SK-N-MC (cell line): ENCODE measurements around the gene DZIP1L.

ENCODE experiments used
- DNase-seq: peaks from one replicate; pipeline ENCODE4 v3.0.0-alpha.2; 2011; ENCODE audit warnings: low read depth, low spot score
- H3K27ac ChIP-seq: fragments of 200-600 bp; sonication (generic); 2 replicates; pipeline ENCODE4 v1.5.1; 2016; ENCODE audit warnings: mixed run types
- H3K36me3 ChIP-seq: fragments of 200-600 bp; sonication (generic); 2 replicates; pipeline ENCODE4 v1.6.1; 2017; ENCODE audit warnings: antibody characterized with exemption, low read length, mixed read lengths; ENCODE audit not compliant: insufficient read depth
- H3K4me3 ChIP-seq: fragments of 200-600 bp; sonication (generic); 2 replicates; pipeline ENCODE4 v1.5.1; 2016
- H3K9ac ChIP-seq: fragments of 200-600 bp; sonication (generic); 2 replicates; pipeline ENCODE4 v1.8.0; 2017; ENCODE audit warnings: mixed run types, mixed read lengths; ENCODE audit not compliant: insufficient read length
- H3K9me3 ChIP-seq: fragments of 200-600 bp; sonication (generic); 2 replicates; pipeline ENCODE4 v1.6.1; 2017; ENCODE audit warnings: low read depth, mild to moderate bottlenecking, antibody characterized with exemption, low read length, moderate library complexity, mixed read lengths
- EZH2 ChIP-seq: fragments of 200-600 bp; sonication (generic); IDR thresholded peaks from one replicate; pipeline ENCODE4 v1.6.1; 2017; ENCODE audit warnings: antibody characterized with exemption
- FOXP2 ChIP-seq: optimal IDR thresholded peaks from 2 replicates; pipeline ENCODE3; 2011; ENCODE audit warnings: mild to moderate bottlenecking, moderate library complexity; ENCODE audit not compliant: insufficient read depth; ENCODE audit errors: extremely low read length, control extremely low read depth
- POLR2AphosphoS5 ChIP-seq: IDR thresholded peaks from 2 replicates; pipeline ENCODE4 v1.6.1; 2012; ENCODE audit warnings: mild to moderate bottlenecking, low read depth, low read length, borderline replicate concordance

Gene DZIP1L

GRCh38 chr3:138054057-138054456 lies 61.4 kb downstream of the DZIP1L start:
- H3K27ac ChIP-seq: no peak overlapping the region
- H3K4me3 ChIP-seq: no peak overlapping the region
- no peaks in the 10 kb centered on the region for H3K9me3 ChIP-seq
- TF ChIP-seq POLR2AphosphoS5: no peak
- no peak for TF ChIP-seq FOXP2
- no peak for DNase-seq
- H3K9ac ChIP-seq: no peak overlapping the region
- H3K36me3 ChIP-seq: no peaks in the 10 kb centered on the region

DNA sequence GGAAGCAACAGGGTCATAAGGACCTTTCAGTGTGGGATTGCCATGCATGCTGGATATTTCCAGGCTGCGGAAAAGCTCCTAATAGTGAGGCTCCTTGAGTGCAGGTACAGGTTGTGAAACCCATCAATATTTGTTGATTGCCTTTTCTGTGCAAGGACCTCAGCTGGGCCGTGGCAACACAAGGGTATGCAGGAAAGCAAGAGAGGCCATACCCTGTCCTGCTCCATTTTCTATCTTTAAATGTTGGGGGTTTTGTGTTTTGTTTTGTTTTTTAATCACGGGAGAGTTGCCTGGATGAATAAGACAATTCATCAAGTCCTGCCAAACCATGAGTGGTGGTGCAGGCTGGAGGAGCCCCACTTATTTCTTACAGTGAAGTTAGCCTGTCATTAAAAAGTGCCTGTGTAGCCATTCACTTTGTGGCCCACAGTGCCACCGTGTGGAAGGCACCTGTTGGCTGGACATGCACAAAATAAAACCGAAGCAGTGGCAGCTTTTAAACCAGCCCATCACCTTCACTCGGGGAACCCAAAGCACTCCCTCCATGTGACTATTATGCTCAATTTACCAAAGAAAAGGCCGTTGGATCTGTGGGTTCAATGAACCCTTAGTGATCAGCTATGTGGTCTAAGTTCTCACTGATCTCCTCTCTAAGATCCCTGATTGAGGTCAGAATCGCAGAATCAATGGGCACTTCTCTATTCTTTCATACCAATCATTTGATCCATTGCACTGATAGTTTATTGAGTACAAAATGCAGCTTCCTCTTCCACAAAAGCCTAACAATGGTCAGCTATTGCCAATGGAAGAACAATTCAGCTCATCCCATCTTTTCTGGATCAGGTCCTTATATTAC lies 63.2 kb downstream of the DZIP1L start:
- no peak overlapping the region for H3K4me3 ChIP-seq
- DNase-seq: no peak
- H3K9me3 ChIP-seq: no peaks in the 10 kb centered on the region
- H3K9ac ChIP-seq: no peak overlapping the region
- H3K36me3 ChIP-seq: no peaks in the 10 kb centered on the region
- TF ChIP-seq POLR2AphosphoS5 (no peak), EZH2 (no peak), FOXP2 (no peak)
- H3K27ac ChIP-seq: no peak overlapping the region

DNA sequence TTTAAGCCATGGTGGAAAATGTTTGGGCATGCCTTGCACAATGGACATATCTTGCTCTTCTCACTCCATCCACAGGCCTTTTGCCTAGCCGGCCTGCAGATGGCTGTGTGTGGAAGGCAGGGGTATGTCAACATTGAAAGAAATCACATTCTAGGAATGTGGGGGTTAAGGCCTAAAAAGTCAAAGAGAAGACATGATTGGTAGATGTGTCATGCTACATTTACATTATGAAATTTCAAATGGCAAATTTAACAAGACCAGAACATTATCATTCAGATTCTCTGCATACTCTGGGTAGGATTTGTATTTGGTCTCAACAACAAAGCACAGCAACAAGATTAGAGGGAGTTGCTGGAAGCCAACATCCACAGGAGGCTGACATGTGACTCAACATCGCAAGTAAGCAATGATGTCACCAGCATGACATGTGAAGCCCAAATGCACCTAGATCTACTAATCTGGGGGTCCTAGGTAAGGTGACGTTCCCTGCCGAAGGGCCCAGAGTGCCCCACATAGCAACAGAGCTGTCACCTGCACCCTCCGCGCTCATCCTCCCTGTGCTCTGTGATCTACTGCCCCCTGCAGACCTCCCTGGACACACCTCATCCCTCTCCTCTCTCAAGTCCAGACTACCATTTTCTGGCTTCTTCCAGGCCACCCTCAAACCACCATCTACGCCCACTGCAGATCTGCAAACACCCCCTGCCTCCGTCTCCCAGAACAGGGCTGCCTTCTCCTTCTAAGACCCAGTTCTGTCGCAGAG lies 66.1 kb downstream of the DZIP1L start:
- Histone ChIP-seq H3K27ac (no peak overlapping the region), H3K36me3 (no peaks in the 10 kb centered on the region), H3K9me3 (no peaks in the 10 kb centered on the region), H3K9ac (no peak overlapping the region), H3K4me3 (no peak overlapping the region)
- TF ChIP-seq POLR2AphosphoS5: no peak
- no peak for TF ChIP-seq EZH2
- TF ChIP-seq FOXP2: no peak
- DNase-seq: no peak

GRCh38 chr3:138047596-138048158 lies 67.7 kb downstream of the DZIP1L start:
- TF ChIP-seq EZH2 (no peak), FOXP2 (no peak), POLR2AphosphoS5 (no peak)
- Histone ChIP-seq H3K9ac (no peak overlapping the region), H3K36me3 (no peaks in the 10 kb centered on the region), H3K27ac (no peak overlapping the region), H3K9me3 (no peaks in the 10 kb centered on the region), H3K4me3 (no peak overlapping the region)
- no peak for DNase-seq

GRCh38 chr3:138046955-138047354 lies 68.5 kb downstream of the DZIP1L start:
- H3K4me3 ChIP-seq: no peak overlapping the region
- no peak overlapping the region for H3K27ac ChIP-seq
- no peak for DNase-seq

DNA sequence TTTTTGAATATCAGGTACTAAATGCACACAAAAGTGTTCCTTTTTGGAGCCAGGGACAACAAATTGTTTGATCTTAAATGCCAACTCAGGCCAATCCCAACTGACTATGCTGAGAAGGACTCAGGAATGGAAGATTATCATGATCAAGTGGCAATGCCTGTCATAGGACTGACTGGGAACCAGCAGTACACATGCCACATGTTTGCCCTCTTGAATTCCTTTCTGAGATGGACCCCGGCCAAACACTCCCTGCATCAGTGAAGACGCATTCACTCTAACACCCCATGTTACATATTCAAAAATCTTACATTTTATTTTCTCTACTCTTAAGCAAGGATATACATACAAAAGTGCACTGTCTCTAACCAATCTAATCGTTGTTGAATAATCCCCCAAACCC lies 69.3 kb downstream of the DZIP1L start:
- no peak overlapping the region for H3K27ac ChIP-seq
- DNase-seq: no peak
- no peak for TF ChIP-seq POLR2AphosphoS5
- TF ChIP-seq FOXP2: no peak
- TF ChIP-seq EZH2: no peak
- H3K9ac ChIP-seq: no peak overlapping the region
- H3K9me3 ChIP-seq: no peaks in the 10 kb centered on the region
- no peaks in the 10 kb centered on the region for H3K36me3 ChIP-seq
- no peak overlapping the region for H3K4me3 ChIP-seq

More at GRCh38 chr3:138046955-138047354, 68.5 kb downstream of the DZIP1L start:
- Histone ChIP-seq H3K9me3 (no peaks in the 10 kb centered on the region), H3K36me3 (no peaks in the 10 kb centered on the region), H3K9ac (no peak overlapping the region)
- TF ChIP-seq POLR2AphosphoS5 (no peak), FOXP2 (no peak), EZH2 (no peak)

DNA sequence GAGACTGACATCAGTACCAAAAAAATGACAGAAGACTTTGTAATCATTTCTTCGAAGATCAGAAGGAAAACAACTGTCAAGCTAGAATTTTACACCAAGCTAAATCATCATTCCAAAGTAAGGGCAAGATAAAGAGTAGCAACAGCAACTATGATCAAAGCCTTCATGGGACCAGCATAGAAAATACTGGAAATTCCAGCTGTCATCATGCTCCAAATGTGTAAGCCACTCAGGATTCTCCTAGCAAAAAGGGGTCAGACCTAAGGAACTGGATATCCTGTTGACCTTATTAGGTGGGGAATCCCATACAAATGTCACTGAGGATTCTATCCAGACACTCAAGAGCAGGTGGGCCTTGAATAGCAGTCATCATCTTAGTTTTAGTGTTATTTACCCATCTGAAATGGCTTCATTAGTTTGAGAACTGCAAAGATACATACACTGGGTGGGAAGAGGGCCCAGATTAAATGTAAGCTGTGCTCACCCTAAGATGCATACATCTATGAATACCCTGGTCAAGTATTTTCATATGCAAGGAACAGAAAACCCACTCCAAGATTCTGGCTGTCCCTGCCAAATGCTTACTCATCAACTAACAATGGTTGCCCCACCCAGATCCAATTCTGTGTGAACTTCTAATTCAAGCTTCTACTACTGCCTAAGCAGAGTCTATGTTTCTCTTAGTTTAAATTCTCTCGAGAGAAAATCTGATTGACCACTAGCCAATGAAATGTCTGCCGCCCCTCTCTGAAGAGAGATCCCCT lies 72.0 kb downstream of the DZIP1L start:
- H3K36me3 ChIP-seq: no peaks in the 10 kb centered on the region
- H3K9ac ChIP-seq: no peak overlapping the region
- no peak for DNase-seq
- H3K4me3 ChIP-seq: no peak overlapping the region
- no peak overlapping the region for H3K27ac ChIP-seq
- no peak for TF ChIP-seq EZH2
- TF ChIP-seq FOXP2: no peak
- no peak for TF ChIP-seq POLR2AphosphoS5
- no peaks in the 10 kb centered on the region for H3K9me3 ChIP-seq

DNA sequence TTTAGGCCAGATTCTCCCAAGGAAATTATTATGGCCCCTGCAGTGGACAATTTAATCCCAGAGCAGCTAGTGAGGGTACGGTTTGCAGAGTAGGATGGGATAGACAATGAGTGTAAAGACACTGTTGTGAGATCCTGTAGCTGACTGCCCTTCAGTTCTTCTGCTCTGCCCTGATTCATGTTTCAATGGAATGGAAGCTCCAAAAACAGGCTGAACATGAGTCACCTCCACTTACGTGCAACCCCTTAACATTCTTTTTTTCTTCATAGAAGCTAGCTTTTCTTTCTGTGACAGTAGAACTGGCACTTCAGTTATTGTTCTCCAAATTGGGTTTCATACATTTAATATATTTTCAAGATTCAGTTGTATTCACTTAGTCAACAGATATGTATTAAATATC lies 73.4 kb downstream of the DZIP1L start:
- Histone ChIP-seq H3K27ac (no peak overlapping the region), H3K4me3 (no peak overlapping the region), H3K9me3 (no peaks in the 10 kb centered on the region), H3K36me3 (no peaks in the 10 kb centered on the region), H3K9ac (no peak overlapping the region)
- DNase-seq: no peak
- TF ChIP-seq POLR2AphosphoS5 (no peak), EZH2 (no peak), FOXP2 (no peak)
